Smooth muscle cell (in vitro differentiated cells): ENCODE data around the gene C3orf22. TPM values are rescaled to one million over a fixed set of nuclear protein-coding genes. Genes with fewer than 3 reads are reported as not detected.

Experiments used
- DNase-seq: peaks from one replicate; lab custom pipeline; 2025; ENCODE audit not compliant: unreplicated experiment; lab: John Stamatoyannopoulos, UW
- H2AFZ ChIP-seq: fragments of 200-600 bp; sonication (generic); 2 replicates; pipeline ENCODE4 v1.6.0; 2016; ENCODE audit warnings: antibody characterized with exemption, low read depth, mild to moderate bottlenecking
- H3F3A ChIP-seq: fragments of 200-600 bp; sonication (generic); 2 replicates; pipeline ENCODE4 v1.6.0; 2017; ENCODE audit warnings: antibody characterized with exemption, low read depth
- H3K27ac ChIP-seq: fragments of 200-600 bp; sonication (generic); 2 replicates; pipeline ENCODE4 v1.5.1; 2016; ENCODE audit warnings: low read depth, mild to moderate bottlenecking
- H3K27me3 ChIP-seq: fragments of 200-600 bp; sonication (generic); 2 replicates; pipeline ENCODE4 v1.6.1; 2016; ENCODE audit warnings: low read depth, mild to moderate bottlenecking
- H3K36me3 ChIP-seq: fragments of 200-600 bp; sonication (generic); 2 replicates; pipeline ENCODE4 v1.5.1; 2016; ENCODE audit warnings: low read depth
- H3K4me1 ChIP-seq: fragments of 200-600 bp; sonication (generic); 2 replicates; pipeline ENCODE4 v1.5.1; 2016; ENCODE audit warnings: low read depth
- H3K4me2 ChIP-seq: fragments of 200-600 bp; sonication (generic); 2 replicates; pipeline ENCODE4 v1.6.0; 2016; ENCODE audit warnings: mild to moderate bottlenecking
- H3K4me3 ChIP-seq: fragments of 200-600 bp; sonication (generic); 2 replicates; pipeline ENCODE4 v1.5.1; 2016; ENCODE audit warnings: mild to moderate bottlenecking
- H3K79me2 ChIP-seq: fragments of 200-600 bp; sonication (generic); 2 replicates; pipeline ENCODE4 v1.6.0; 2016; ENCODE audit warnings: low read depth, mild to moderate bottlenecking
- H3K9ac ChIP-seq: fragments of 200-600 bp; sonication (generic); 2 replicates; pipeline ENCODE4 v1.6.0; 2016; ENCODE audit warnings: low read depth
- H3K9me3 ChIP-seq: fragments of 200-600 bp; sonication (generic); replicated peaks from 2 replicates; pipeline ENCODE4 v1.5.1; 2016; ENCODE audit warnings: low read depth
- H4K20me1 ChIP-seq: fragments of 200-600 bp; sonication (generic); 2 replicates; pipeline ENCODE4 v1.6.0; 2016; ENCODE audit warnings: low read depth
- CTCF ChIP-seq: fragments of 200-600 bp; sonication (generic); IDR thresholded peaks from 2 replicates; pipeline ENCODE4 v1.5.1; 2017; ENCODE audit warnings: borderline replicate concordance, mild to moderate bottlenecking, antibody characterized with exemption; ENCODE audit not compliant: insufficient read depth, poor library complexity, severe bottlenecking
- WGBS: methylation state at CpG from one replicate; pipeline ENCODE4 v1.1.7; 2016; ENCODE audit warnings: low lambda C conversion rate; 5-methylcytosine and 5-hydroxymethylcytosine counted together
- polyA plus RNA-seq: library from polyadenylated mRNA; unstranded; fragments of >200 nt; fragmentation: Nextera tagmentation; extraction: Ambion mirVana; gene quantifications from 2 replicates; pipeline ENCODE4 v1.2.1, GENCODE V29; 2016
- total RNA-seq: library from RNA; depleted of rRNA; stranded (reverse); fragments of >200 nt; gene quantifications from 2 replicates; pipeline ENCODE4 v1.2.3, GENCODE V29; 2014

The C3orf22 gene
- total and polyA plus RNA-seq, 2 experiments from 2014 or later: not detected

GRCh38 chr3:126550488-126551051 lies 8.2 kb downstream of the C3orf22 start:
- no peak for DNase-seq
- Histone ChIP-seq H3K79me2 (no peaks in the 10 kb centered on the region), H3K27ac (no peak overlapping the region), H3K4me1 (no peaks in the 10 kb centered on the region), H3K4me2 (no peak overlapping the region), H3K36me3 (no peaks in the 10 kb centered on the region), H3F3A (no peaks in the 10 kb centered on the region), H3K27me3 (no peaks in the 10 kb centered on the region), H3K9me3 (no peaks in the 10 kb centered on the region), H3K9ac (no peak overlapping the region), H3K4me3 (no peak overlapping the region), H2AFZ (no peak overlapping the region), H4K20me1 (no peaks in the 10 kb centered on the region)
- no peak for TF ChIP-seq CTCF
- WGBS: 88% methylated on average over 11 of the region's 11 CpGs

- no peak overlapping the region for H3K27ac ChIP-seq
- no peak for TF ChIP-seq CTCF
- no peak overlapping the region for H3K4me3 ChIP-seq
- no peak overlapping the region for H2AFZ ChIP-seq
- H3K4me2 ChIP-seq: no peak overlapping the region
- DNase-seq: no peak
- H3K79me2 ChIP-seq: no peaks in the 10 kb centered on the region
- H3K9ac ChIP-seq: no peak overlapping the region
- H3K27me3 ChIP-seq: no peaks in the 10 kb centered on the region
- H3K36me3 ChIP-seq: no peaks in the 10 kb centered on the region
- WGBS: 87% methylated on average over 12 of the region's 12 CpGs
- H3K4me1 ChIP-seq: no peaks in the 10 kb centered on the region
- H3K9me3 ChIP-seq: no peaks in the 10 kb centered on the region
- no peaks in the 10 kb centered on the region for H4K20me1 ChIP-seq
- H3F3A ChIP-seq: no peaks in the 10 kb centered on the region
Measured at GRCh38 chr3:126549861-126550487, 8.8 kb downstream of the C3orf22 start.

- WGBS: 55% methylated on average over 9 of the region's 9 CpGs
- Histone ChIP-seq H3K27ac (no peak overlapping the region), H3K27me3 (no peaks in the 10 kb centered on the region), H3K4me2 (no peak overlapping the region), H3K79me2 (no peaks in the 10 kb centered on the region), H4K20me1 (no peaks in the 10 kb centered on the region), H3K36me3 (no peaks in the 10 kb centered on the region), H3K4me1 (no peaks in the 10 kb centered on the region), H3K9ac (no peak overlapping the region), H3K4me3 (no peak overlapping the region), H3F3A (no peaks in the 10 kb centered on the region), H3K9me3 (no peaks in the 10 kb centered on the region), H2AFZ (no peak overlapping the region)
- no peak for TF ChIP-seq CTCF
- no peak for DNase-seq
Measured at GRCh38 chr3:126548556-126549466, 9.9 kb downstream of the C3orf22 start.
